ENCODE measurements around the gene PSMB11. TPM values are rescaled to one million over a fixed set of nuclear protein-coding genes. Genes with fewer than 3 reads are reported as not detected.

The PSMB11 gene
- total RNA-seq, 4 donors from 2014 or later, result not detected

DNA sequence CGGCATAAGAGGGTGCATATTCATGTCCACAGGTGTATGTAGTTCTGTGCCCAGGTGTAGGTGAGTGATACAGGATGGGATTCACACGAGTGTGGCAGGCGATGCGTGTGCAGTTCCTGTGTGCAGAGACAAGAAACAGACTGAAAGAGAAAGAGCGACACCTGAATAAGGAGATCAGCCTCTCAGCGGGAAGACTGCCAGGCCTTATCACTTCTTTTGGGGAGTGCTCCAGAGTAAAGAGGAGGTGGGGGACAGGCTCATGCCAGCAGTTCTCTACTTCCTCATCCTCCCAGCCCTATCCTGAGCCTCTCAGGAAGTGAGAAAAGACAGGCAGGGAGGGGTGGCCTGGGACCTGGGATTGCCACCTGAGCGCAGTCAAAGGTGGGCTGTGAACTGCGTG is 2.8 kb downstream of the PSMB11 start:
- TF ChIP-seq CTCF (IDR thresholded peaks at IDR 0.05) (no peak), POLR2AphosphoS5 (IDR thresholded peaks at IDR 0.05) (no peak), POLR2A (IDR thresholded peaks at IDR 0.05) (no peak), EP300 (IDR thresholded peaks at IDR 0.05) (no peak)
- no peak overlapping the region for H3K4me3 ChIP-seq
- 85% methylated on average over 8 of the region's 8 CpGs for WGBS
- no peaks in the 10 kb centered on the region for H3K27me3 ChIP-seq
- H3K4me1 ChIP-seq, result no peaks in the 10 kb centered on the region
- DNase-seq (ENCODE audit: low spot score in 2 of 2), result no peak
- no peaks in the 10 kb centered on the region for H3K9me3 ChIP-seq
- no peak overlapping the region for H3K27ac ChIP-seq
- no peaks in the 10 kb centered on the region for H3K36me3 ChIP-seq

- Histone ChIP-seq H3K27me3 (no peaks in the 10 kb centered on the region), H3K27ac (no peak overlapping the region), H3K9me3 (no peaks in the 10 kb centered on the region), H3K4me3 (no peak overlapping the region), H3K36me3 (no peaks in the 10 kb centered on the region), H3K4me1 (no peaks in the 10 kb centered on the region)
- DNase-seq (ENCODE audit: low spot score in 2 of 2), result no peak
- TF ChIP-seq EP300 (IDR thresholded peaks at IDR 0.05) (no peak), CTCF (IDR thresholded peaks at IDR 0.05) (no peak), POLR2A (IDR thresholded peaks at IDR 0.05) (no peak), POLR2AphosphoS5 (IDR thresholded peaks at IDR 0.05) (no peak)
- WGBS, result 85% methylated on average over 13 of the region's 13 CpGs
These were observed 3.7 kb downstream of the PSMB11 start for GRCh38 chr14:23045419-23046357.

GRCh38 chr14:23047034-23047634 is 5.1 kb downstream of the PSMB11 start:
- H3K4me1 ChIP-seq, result no peaks in the 10 kb centered on the region
- no peak for TF ChIP-seq EP300 (IDR thresholded peaks at IDR 0.05)
- TF ChIP-seq POLR2A (IDR thresholded peaks at IDR 0.05), result no peak
- no peak for TF ChIP-seq CTCF (IDR thresholded peaks at IDR 0.05)
- H3K4me3 ChIP-seq, result no peak overlapping the region
- H3K27ac ChIP-seq, result no peak overlapping the region
- 64% methylated on average over 6 of the region's 6 CpGs for WGBS
- H3K27me3 ChIP-seq, result no peaks in the 10 kb centered on the region
- DNase-seq (ENCODE audit: low spot score in 2 of 2), result no peak
- H3K36me3 ChIP-seq, result no peaks in the 10 kb centered on the region
- no peaks in the 10 kb centered on the region for H3K9me3 ChIP-seq

DNA sequence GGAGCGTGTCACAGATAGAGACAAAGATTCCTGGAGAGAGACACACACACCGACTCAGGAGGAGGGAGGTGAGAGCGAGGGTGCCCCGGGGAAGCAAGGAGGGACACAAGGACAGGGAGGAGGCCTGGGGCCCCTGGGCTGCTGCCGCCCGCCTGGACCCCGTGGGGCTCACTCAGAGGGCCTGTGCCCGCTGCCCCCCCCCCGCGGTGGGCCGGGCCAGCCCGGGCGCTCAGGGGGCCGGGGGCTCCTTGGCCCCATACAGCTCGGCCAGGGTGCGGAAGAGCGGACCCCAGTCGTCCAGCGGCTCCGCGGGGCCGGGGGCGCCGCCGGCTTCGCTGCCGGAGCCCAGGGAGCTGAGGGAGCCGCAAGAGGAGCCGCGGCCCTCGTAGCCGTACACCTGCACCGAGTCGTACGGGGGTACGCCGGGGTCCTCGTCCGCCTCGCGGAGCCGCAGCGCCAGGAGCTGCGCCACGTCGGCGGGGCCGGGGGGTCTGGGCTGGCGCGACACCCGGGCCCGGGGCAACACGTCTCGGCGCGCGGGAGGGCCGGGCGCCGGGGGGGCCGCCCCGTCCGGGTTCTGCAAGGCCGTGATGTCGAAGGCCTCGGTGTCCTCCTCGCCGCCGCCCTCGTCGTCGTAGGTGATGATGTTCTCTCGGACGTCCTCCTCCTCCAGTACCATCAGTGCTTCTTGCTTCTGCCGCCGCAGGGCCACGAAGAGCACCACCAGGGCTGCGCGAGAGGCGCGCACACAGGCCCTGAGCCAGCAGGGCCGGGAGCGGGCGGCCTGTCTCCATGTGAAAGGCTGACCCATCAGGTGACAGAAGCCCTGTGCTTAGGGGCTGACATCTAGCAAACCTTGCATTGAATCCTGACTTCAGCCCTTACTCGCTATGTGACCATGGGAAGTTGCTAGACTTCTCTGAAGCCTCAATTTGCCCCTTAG is 6.0 kb downstream of the PSMB11 start:
- Histone ChIP-seq H3K27ac (no peak overlapping the region), H3K4me3 (no peak overlapping the region), H3K9me3 (no peaks in the 10 kb centered on the region), H3K36me3 (no peaks in the 10 kb centered on the region), H3K27me3 (no peaks in the 10 kb centered on the region), H3K4me1 (no peaks in the 10 kb centered on the region)
- no peak for DNase-seq (ENCODE audit: low spot score in 2 of 2)
- TF ChIP-seq POLR2A (IDR thresholded peaks at IDR 0.05) (no peak), CTCF (IDR thresholded peaks at IDR 0.05) (no peak), POLR2AphosphoS5 (IDR thresholded peaks at IDR 0.05) (no peak), EP300 (IDR thresholded peaks at IDR 0.05) (no peak)
- 81% methylated on average over 24 of the region's 85 CpGs for WGBS

Data from suprapubic skin (tissue), 4 donors.